NCI-H510A treated with DMSO at 0.1 percent for 48 hours (cell line): ENCODE data around the gene ACAP3.

Source experiments
- DNase-seq: peaks from one replicate; lab custom pipeline; 2025; lab: John Stamatoyannopoulos, UW

Gene ACAP3

DNA sequence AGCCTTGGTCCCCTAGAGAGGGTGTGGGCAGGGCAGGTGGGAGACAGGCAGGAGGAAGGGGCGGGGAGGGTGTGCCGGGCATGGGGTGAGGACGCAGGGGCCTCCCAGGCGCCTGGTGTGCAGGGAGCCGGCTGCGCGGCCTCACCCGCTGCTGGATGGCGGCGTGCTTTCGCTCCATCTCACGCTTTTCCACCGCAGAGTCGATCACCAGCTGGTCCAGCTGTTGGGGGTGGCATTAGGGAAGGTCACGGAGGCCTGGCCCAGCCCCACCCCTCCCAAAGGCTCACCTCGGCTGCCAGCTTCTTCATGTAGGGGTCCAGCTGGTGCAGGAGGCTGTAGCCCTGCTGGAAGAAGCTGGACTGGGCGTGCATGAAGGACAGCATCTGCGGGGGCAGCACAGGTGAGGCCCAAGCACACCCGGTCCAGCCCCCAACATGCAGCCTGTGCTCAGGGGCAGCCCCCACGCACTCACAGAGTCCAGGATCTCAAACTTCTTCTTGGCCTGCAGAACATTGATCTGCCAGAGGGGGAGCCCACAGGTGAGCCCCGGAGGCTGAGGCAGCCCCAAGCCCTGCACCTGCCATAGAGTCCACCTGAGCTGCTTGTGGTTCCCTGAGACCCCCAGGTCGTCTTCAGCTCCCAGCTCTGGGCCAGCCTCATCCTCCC is 7.9 kb downstream of the ACAP3 start:
- peak; percentile 62 for DNase-seq

DNA sequence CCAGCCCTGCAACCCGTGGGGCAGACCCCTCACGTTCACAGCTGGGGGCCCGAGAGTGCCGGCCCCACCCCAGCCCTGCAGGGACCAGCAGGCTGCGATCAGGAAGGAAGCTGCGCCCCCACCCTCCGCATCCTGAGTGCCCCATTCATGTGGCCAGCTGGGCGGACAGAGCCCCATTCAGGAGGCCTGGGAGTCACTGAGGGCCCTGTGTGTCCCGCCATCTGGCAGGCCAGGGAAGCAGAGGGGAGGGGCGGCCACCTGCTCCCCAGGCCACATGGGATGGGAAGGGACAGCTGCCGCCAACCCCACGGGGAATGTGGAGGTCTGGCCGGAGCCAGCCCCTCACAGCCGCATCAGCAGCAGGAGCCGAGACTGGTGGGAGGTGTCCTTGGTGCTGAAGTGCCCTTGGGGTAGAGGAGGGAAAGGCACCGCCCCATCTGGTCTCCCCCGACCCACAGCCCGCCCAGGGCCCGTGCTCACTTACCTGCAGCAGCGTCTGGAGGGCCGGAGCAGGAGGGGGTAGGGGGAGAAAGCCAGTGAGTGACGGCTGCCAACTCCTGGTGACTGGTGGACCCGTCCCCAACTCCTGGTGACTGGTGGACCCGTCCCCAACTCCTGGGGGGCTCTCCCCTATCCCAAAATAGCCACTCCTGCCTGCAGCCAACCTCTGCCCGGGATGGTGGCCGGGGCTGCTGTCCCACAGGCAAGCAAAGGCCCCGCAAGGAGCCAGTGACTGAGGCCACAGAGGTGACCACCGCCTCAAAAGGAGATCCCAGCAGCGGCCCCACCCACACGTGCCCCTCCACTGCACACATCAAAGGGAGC is 8.7 kb downstream of the ACAP3 start:
- DNase-seq: no peak

DNA sequence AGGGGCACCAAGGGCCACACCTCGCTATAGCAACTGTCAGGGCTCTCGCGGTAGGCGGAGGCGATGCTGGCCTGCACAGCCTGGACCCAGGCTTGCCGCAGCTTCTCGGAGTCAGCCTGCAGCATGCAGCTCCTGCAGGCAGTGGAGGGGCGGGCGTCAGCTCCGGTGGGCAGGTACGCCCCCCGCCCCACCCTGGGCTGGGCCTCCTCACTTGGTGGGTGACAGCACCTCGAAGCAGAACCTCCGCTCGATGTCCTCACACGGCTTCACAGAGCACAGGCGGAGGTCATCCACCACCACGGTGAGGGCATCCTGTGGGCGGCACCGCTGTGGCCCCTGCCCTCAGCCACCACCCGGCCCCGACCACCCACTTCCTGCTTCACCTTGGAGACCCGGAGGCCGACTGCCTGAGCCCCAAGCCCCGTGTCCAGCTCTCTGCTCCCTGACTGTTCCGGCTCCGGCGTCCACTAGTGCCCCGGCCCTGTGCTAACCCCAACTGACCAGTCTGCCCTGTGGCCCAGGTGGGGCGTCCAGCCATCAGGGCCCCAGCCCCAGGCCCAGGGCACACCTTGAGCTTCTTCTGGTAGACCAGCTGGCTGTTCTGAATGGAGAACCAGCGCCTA is 9.8 kb downstream of the ACAP3 start:
- no peak for DNase-seq

DNA sequence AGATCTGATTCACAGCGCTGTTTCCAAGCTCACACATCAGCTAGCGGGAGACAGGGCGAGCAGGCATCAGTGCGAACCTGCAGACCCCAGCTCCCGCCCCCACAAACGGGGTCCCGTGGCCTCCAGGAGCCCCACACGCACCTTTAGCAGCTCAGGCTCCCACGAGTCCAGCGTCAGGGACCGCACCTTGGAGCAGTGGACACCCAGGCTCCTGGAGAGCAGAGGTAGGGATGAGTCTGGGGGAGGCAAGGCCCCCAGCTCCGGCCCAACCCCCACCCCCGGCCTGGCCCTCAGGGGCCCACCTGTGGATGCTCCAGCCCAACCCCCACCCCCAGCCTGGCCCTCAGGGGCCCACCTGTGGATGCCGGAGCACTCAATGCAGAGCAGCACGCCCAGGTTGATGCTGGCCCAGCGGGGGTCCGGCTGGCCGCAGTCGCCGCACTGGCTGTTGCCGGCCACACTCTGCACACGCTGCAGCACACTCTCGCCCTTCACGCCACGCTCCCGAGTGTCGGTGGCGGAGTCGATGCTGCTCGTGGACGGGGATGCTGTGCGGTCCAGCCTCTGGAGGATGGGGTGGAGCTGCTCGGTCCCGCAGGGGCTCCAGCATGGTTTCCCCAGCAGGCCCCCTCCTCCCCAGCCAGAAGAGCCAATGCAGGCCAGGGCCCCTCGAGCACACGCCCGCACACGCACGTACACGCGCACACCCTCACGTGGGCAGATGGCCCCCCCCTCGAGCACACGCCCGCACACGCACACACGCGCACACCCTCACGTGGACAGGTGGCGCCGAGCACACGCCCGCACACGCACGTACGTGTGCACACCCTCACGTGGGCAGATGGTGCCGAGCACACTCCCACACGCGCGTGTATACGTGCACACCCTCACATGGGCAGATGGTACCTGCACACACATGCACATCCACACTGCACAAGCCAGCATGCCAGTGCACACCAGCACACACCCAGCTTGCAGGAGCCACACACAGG is 11.4 kb downstream of the ACAP3 start:
- DNase-seq: no peak

DNA sequence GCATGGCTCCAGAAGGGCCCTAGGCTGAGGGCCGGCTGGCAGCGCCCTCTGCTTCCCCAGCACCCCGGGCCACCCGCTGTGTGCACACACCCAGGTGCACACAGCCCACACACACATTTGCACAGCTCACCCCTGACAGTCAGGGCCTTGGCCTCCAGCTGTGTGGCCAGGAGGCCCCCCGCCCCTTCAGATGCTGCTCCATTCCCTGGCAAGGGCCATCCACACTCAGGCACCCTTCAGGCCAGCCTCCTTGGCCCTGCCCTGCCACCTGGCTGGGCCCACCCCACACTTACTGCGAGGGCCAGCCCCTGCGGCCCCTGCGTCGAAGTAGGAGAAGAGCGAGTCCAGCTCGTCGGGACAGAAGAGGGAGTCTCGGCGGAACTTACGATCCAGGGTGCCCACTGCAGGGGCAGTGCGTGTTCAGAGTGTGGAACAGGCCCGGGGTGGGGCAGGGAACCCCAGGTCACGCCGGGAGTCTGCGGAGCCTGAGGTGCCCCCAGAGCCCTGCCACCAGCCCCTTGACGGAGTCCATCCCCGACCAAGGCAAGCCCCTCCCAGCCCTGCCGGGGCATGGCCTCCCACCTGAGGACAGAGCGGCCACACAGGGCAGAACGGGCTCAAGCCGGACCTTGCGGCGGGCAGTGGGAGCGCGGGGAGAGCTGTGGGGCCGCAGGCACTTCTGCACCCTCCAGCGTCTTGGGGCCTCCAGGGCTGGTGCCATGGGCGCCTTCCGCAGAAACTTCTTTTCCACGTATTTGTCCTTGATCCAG is 12.4 kb downstream of the ACAP3 start:
- no peak for DNase-seq

DNA sequence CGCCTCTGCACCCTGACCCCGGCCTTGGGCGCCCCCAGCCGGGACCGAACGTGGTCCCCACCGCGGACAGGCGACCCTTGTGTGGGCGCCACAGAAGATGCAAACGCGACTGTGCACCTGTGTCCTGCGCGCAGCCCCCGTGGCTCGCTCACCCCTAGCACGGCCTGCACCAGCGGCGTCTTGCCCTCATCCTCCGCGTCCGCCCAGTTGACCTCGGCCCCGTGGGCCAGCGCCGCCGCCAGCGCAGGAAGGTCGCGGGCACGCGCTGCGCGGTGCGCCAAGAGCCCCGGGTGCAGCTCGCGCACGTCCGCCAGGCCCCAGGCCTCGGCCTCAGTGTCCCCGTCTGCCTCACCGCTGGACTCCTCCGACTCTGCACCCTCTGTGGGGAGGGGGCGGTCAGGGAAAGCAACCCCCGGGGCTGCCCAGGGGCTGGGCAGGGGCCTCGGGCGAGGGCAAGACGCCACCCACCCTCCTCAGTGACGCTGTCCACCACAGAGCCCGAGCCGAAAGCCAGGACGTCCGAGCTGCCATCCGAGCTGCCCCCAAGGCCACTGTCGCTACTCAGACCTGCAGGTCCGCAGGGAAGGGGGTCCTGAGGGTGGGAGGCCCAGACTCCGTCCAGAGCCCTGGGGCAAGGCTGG is 13.4 kb downstream of the ACAP3 start:
- no peak for DNase-seq

DNA sequence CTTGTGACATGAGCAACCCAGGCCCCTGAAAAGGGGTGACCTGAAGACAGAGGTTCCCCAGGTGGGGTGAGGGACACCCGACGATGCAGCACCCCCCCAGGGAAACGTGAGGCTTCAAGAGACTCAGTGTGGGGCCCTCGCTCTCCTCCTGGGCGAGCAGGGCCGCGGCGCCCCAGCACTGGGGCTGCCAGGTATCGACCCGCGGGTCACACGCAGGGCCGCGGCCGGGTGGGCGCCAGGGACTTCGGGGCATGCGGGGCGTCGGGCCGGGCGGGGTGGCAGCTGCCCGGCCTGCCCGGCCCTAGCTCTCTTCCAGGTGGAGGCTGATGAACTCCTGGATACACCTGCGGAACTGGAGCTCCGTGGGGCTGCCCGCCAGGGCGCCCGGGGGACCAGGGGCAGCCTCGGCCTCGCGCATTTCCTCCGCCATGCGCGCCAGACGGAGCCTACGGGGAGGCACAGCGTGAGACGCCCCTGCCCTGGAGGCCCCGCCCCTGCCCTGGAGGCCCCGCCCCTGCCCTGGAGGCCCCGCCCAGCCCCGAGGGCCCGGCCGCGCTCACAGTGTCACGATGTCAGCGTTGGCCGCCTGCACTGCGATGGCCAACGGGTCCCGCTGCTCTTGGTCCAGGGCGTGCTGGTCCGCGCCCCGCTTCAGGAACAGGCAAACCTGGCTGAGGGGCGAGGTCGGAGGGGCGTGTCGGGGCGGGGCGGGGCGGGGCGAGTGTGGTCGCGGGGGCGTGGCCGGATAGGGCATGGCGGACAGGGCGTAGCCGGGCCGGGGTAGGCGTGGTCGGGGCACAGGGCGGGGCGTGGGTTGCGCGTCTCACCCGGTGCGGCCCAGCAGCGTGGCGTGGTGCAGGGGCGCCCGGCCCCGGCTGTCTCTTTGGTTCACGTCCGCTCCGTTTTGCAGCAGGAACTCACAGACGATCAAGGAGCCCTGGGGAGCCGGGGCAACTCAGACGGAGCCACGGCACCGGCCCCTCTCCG is 14.2 kb downstream of the ACAP3 start:
- DNase-seq: no peak

DNA sequence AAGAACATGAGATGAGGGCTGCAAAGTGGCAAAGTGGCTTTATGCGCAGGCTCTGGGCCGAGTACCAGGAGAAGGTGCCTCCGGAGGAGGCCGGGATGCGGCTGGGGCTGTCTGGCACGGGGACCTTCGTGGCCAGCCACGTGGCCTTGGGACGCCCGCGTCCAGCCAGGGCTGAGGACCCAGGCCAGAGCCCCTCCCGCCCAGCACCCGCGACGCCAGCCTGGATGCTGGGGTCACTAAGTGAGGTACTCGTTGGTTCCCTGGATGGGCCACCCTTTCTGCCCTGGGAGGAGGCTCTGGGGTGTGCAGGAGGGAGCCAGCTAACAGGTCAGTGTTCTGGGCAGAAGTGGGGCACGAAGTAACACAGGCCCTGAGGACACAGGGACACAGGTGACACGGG is 14.9 kb downstream of the ACAP3 start:
- no peak for DNase-seq

DNA sequence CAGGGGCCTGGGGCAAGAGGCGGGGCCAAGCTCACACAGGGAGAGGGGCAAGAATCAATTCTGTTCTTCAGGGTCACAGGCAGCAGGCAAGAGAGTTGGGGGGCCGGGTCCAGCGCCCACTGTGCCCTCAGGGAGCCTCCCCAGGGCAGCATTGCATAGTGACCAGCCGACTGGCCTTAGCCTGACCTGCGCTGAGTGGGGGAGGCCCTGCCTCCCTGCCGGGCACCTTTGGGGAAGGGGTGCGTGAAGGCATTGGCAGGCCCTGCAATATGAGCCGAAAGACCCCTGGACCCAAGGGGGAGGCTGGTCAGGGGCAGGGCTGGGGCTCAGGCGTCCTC is 15.3 kb downstream of the ACAP3 start:
- no peak for DNase-seq

DNA sequence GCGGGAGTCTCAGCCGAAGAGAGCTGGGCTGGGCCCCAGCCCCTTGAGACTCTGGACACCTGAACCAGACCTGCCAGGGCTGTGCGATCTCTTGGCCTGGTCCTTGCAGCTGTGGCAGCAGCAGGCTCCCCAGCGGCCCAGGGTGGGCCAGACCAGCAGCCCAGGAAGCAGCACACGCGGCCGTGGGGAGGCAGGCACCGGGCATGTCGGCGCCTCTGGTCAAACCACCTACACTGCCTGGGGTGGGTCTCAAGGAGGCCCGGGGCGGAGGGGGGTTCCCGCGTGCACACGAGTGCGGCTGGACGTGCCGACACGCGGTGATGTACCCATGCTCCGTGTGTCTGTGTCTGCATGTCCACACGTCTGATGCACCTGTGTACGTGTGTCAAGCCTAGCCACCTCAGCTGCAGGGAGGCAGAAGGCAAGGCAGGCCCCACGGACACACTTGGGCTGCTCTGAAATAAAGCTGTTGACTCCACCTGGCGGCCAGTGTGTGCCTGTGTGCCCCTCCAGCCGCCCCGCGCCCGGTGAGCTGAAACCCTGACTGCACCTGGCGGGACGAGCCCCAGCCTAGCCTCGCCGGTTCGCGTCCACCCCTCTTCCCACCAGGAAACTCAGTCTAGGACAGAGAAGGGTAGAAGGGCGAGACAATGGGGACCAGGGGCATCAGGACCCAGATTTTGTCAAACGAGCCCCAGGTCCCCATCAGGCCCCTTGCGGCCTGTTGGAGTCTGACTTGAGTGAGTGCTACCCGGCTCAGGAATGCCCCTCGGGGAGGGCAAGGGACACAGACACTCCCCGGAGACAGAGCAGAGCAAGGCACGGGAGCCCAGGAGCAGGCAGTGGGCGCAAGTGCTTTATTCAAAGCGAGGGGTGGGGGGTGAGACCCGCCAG is 15.9 kb downstream of the ACAP3 start:
- DNase-seq: peak; percentile 99

DNA sequence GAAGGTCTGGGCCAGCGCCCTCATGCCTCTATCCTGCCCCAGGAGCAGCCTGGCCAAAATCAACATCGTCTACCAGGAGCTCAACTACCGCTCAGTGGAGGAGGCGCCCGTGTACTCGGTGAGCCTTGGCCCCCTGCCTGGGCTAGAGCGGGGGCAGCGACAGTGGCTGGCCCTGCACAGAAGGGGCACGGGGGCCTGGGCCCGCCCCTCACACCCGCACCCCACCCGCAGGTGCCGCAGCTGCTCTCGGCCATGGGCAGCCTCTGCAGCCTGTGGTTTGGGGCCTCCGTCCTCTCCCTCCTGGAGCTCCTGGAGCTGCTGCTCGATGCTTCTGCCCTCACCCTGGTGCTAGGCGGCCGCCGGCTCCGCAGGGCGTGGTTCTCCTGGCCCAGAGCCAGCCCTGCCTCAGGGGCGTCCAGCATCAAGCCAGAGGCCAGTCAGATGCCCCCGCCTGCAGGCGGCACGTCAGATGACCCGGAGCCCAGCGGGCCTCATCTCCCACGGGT is 16.7 kb downstream of the ACAP3 start:
- DNase-seq: peak; percentile 79

DNA sequence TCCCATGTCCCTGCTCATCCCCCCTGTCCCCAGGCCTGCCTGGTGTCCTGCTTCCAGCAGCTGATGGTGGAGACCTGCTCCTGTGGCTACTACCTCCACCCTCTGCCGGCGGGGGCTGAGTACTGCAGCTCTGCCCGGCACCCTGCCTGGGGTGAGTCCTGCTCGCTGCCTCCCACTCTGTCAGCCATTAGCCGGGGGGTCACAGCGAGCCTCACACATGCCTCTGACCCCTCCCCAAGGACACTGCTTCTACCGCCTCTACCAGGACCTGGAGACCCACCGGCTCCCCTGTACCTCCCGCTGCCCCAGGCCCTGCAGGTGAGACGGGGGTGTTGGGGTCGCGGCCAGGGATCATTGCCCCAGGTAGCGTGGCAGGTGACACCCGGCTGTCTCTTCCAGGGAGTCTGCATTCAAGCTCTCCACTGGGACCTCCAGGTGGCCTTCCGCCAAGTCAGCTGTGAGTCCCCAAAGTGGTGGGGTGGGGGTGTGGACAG is 17.4 kb downstream of the ACAP3 start:
- DNase-seq: peak; percentile 94

DNA sequence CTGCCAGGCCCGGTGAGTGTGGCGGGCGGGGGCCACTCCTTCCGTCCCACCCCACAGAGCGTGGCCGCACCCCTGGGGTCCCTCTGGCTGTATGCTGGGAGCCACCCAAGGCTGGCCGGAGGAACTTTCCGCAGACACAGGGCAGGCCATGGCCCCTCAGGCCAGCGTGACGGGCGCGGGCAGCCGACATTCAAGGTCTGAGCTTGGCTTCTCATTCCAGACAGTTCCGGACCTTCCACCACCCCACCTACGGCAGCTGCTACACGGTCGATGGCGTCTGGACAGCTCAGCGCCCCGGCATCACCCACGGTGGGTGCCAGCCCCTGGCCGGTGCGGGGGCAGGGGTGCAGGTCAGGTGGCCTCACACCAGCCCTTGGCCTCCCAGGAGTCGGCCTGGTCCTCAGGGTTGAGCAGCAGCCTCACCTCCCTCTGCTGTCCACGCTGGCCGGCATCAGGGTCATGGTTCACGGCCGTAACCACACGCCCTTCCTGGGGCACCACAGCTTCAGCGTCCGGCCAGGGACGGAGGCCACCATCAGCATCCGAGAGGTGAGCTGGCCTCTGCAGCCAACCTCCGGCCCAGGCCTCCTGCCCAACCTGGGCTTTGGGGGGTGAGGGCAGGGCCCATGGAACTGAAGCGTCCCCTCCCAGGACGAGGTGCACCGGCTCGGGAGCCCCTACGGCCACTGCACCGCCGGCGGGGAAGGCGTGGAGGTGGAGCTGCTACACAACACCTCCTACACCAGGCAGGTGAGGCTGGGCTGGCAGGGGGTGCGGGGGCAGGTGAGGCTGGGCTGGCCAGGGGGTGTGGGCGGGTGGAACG is 20.2 kb downstream of the ACAP3 start:
- no peak for DNase-seq

DNA sequence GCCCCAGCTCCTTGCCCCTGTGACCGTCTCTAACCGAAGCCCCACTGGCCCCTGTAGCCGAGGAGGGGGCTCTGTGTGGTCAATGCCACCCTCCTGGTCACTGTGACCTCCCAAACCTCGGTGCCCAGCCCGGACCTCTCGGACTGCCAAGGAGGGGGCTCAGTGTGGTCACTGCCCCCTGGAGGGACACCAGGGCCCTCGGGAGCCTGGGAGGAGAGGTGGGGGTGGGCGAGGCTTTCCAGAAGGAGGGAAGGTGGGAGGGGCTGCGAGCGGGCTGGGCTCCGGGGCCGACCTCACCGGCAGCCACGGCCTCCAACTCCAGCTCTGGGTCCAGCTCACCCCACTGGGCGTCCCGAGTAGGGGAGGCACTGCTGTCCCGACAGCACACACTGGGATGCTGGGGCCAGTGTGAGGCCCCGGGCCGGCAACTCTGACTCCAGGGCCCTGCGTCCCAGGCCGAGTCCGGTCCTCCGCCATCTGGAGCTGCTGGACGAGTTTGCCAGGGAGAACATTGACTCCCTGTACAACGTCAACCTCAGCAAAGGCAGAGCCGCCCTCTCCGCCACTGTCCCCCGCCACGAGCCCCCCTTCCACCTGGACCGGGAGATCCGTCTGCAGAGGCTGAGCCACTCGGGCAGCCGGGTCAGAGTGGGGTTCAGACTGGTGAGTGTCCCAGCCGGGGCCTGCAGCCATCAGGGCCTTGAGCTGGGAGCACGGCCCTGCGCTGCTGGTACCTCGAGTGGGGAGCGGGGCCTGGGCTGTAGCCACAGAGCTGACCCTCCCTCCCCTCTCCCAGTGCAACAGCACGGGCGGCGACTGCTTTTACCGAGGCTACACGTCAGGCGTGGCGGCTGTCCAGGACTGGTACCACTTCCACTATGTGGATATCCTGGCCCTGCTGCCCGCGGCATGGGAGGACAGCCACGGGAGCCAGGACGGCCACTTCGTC is 21.1 kb downstream of the ACAP3 start:
- DNase-seq: no peak

DNA sequence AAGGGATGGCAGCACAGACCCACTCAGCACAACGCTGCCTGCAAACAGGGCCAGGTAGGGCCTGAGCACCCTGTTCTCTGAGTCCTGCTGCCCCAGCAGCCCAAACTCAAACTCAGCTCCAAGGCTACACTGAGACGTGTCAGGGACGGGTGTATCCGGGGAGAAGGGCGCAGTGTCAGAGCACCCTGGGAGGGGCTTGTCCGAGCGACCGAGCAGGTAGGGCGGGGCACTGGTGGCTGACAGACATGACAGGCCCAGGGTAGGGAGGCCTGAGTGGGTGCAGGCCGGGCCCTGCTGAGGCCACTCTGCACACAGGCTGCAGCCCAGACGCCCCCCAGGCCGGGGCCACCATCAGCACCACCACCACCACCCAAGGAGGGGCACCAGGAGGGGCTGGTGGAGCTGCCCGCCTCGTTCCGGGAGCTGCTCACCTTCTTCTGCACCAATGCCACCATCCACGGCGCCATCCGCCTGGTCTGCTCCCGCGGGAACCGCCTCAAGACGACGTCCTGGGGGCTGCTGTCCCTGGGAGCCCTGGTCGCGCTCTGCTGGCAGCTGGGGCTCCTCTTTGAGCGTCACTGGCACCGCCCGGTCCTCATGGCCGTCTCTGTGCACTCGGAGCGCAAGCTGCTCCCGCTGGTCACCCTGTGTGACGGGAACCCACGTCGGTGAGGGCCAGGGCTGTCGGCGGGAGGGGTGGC is 22.0 kb downstream of the ACAP3 start:
- DNase-seq: peak; percentile 31
